ENCODE measurements around the gene ATP5PO. TPM values are rescaled to one million over a fixed set of nuclear protein-coding genes. Genes with fewer than 3 reads are reported as not detected.

The ATP5PO gene
- total RNA-seq, 1 donor from 2014 or later, result 309 TPM

DNA sequence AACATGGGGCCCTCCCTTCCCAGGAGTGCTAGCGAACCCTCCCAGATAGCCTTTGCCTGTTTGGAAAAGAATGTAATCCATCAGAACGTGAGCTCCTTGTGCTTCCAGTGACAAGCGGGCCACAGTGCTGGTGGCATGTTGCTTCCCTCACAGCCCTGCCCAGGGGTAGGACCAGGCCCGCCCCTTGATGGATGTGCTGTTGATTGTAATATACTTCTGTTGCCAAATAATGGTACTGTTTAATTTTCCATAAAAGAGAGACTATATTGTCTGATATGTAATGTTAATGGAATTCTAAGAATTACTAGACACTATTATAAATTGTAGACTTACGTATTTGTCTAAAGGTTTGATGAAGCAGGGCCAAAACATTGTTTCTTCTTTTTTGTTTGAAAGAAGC is 16.4 kb downstream of the ATP5PO start:
- Histone ChIP-seq H3K9ac (no peak overlapping the region), H3K27me3 (no peaks in the 10 kb centered on the region), H3K4me1 (peaks cover 14% of the 10 kb centered on the region), H4K20me1 (ENCODE audit: low read depth) (peaks cover 3% of the 10 kb centered on the region), H3K4me3 (no peak overlapping the region), H2AFZ (replicated peaks) (no peak overlapping the region), H3F3A (ENCODE audit: low read depth) (peaks cover 35% of the 10 kb centered on the region), H3K9me3 (ENCODE audit: low read depth) (no peaks in the 10 kb centered on the region), H3K4me2 (no peak overlapping the region), H3K27ac (no peak overlapping the region), H3K36me3 (no peaks in the 10 kb centered on the region), H3K79me2 (ENCODE audit: low read depth) (no peaks in the 10 kb centered on the region)
- no peaks in the 10 kb centered on the region for H3K9me3 Mint-ChIP-seq
- peaks cover 20% of the 10 kb centered on the region for H3K4me1 Mint-ChIP-seq
- H3K36me3 Mint-ChIP-seq, result peaks cover 14% of the 10 kb centered on the region
- DNase-seq (ENCODE audit: low spot score), result no peak
- H3K27me3 Mint-ChIP-seq (ENCODE audit: insufficient read depth, low read depth), result peaks cover 4% of the 10 kb centered on the region
- no peak overlapping the region for H3K27ac Mint-ChIP-seq
- TF ChIP-seq, protein P1, sequence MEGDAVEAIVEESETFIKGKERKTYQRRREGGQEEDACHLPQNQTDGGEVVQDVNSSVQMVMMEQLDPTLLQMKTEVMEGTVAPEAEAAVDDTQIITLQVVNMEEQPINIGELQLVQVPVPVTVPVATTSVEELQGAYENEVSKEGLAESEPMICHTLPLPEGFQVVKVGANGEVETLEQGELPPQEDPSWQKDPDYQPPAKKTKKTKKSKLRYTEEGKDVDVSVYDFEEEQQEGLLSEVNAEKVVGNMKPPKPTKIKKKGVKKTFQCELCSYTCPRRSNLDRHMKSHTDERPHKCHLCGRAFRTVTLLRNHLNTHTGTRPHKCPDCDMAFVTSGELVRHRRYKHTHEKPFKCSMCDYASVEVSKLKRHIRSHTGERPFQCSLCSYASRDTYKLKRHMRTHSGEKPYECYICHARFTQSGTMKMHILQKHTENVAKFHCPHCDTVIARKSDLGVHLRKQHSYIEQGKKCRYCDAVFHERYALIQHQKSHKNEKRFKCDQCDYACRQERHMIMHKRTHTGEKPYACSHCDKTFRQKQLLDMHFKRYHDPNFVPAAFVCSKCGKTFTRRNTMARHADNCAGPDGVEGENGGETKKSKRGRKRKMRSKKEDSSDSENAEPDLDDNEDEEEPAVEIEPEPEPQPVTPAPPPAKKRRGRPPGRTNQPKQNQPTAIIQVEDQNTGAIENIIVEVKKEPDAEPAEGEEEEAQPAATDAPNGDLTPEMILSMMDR (IDR thresholded peaks at IDR 0.05), result no peak
- TF ChIP-seq EZH2phosphoT487 (IDR thresholded peaks at IDR 0.05) (no peak), EZH2 (IDR thresholded peaks at IDR 0.05) (no peak)
- H3K4me3 Mint-ChIP-seq, result no peak overlapping the region

- H3K4me1 ChIP-seq, result peaks cover 20% of the 10 kb centered on the region
- TF ChIP-seq, protein P1 (IDR thresholded peaks at IDR 0.05), result no peak
- TF ChIP-seq EZH2 (IDR thresholded peaks at IDR 0.05), result no peak
- TF ChIP-seq EZH2phosphoT487 (IDR thresholded peaks at IDR 0.05), result no peak
- H3K4me1 Mint-ChIP-seq, result peaks cover 26% of the 10 kb centered on the region
- H3K79me2 ChIP-seq (ENCODE audit: low read depth), result no peaks in the 10 kb centered on the region
- H3K4me3 ChIP-seq, result no peak overlapping the region
- peaks cover 34% of the 10 kb centered on the region for H3F3A ChIP-seq (ENCODE audit: low read depth)
- no peak overlapping the region for H3K4me3 Mint-ChIP-seq
- DNase-seq (ENCODE audit: low spot score), result no peak
- H3K27me3 ChIP-seq, result no peaks in the 10 kb centered on the region
- H3K27me3 Mint-ChIP-seq (ENCODE audit: insufficient read depth, low read depth), result peaks cover 4% of the 10 kb centered on the region
- H3K9me3 ChIP-seq (ENCODE audit: low read depth), result no peaks in the 10 kb centered on the region
- no peaks in the 10 kb centered on the region for H3K9me3 Mint-ChIP-seq
- no peak overlapping the region for H3K4me2 ChIP-seq
- H3K27ac ChIP-seq, result no peak overlapping the region
- H3K9ac ChIP-seq, result no peak overlapping the region
- no peaks in the 10 kb centered on the region for H3K36me3 ChIP-seq
- H4K20me1 ChIP-seq (ENCODE audit: low read depth), result peaks cover 3% of the 10 kb centered on the region
- H2AFZ ChIP-seq (replicated peaks), result no peak overlapping the region
- no peak overlapping the region for H3K27ac Mint-ChIP-seq
- H3K36me3 Mint-ChIP-seq, result peaks cover 14% of the 10 kb centered on the region
Observed at GRCh38 chr21:33898586-33898985, 17.0 kb downstream of the ATP5PO start.

DNA sequence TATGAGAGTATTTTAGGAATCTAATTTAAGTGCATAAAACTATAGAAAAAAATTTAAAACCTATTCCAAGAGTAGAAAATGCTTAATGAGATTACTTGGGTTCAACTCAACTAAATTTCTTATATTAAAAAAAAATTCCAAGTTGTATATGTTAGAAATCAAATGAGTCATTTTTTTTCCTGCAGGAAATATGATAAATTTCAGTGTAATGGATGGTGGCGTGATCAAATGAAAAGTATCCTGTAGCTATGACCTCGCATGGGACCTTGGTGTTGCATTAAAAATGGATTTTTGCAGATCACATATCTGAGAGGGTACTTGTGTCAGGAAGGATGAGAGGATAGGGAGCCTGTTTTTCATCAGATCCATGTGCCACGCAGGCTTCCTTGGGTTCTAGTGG is 17.9 kb downstream of the ATP5PO start:
- Mint-ChIP-seq H3K36me3 (peaks cover 12% of the 10 kb centered on the region), H3K27me3 (ENCODE audit: insufficient read depth, low read depth) (peaks cover 6% of the 10 kb centered on the region), H3K27ac (no peak overlapping the region), H3K4me1 (peaks cover 27% of the 10 kb centered on the region), H3K4me3 (no peak overlapping the region), H3K9me3 (no peaks in the 10 kb centered on the region)
- H3K9me3 ChIP-seq (ENCODE audit: low read depth), result no peaks in the 10 kb centered on the region
- H3F3A ChIP-seq (ENCODE audit: low read depth), result peaks cover 26% of the 10 kb centered on the region
- H3K4me2 ChIP-seq, result no peak overlapping the region
- no peaks in the 10 kb centered on the region for H4K20me1 ChIP-seq (ENCODE audit: low read depth)
- no peaks in the 10 kb centered on the region for H3K79me2 ChIP-seq (ENCODE audit: low read depth)
- TF ChIP-seq EZH2phosphoT487 (IDR thresholded peaks at IDR 0.05) (no peak), EZH2 (IDR thresholded peaks at IDR 0.05) (no peak)
- TF ChIP-seq, protein P1 (IDR thresholded peaks at IDR 0.05), result no peak
- H3K27ac ChIP-seq, result no peak overlapping the region
- H3K36me3 ChIP-seq, result no peaks in the 10 kb centered on the region
- H2AFZ ChIP-seq (replicated peaks), result no peak overlapping the region
- no peaks in the 10 kb centered on the region for H3K27me3 ChIP-seq
- peaks cover 26% of the 10 kb centered on the region for H3K4me1 ChIP-seq
- no peak overlapping the region for H3K4me3 ChIP-seq
- H3K9ac ChIP-seq, result no peak overlapping the region
- no peak for DNase-seq (ENCODE audit: low spot score)

Data from neural progenitor cell (in vitro differentiated cells).